NT2/D1 (cell line): ENCODE measurements around the gene CCDC89.
"Not testable (repeated sequence)": the region's sequence is repeated elsewhere in the genome, so short reads cannot be mapped to it uniquely, and the experiment has no call there.

Experiments
- DNase-seq: peaks from one replicate; pipeline ENCODE4 v3.0.0-alpha.2; 2011; ENCODE audit warnings: low read depth, low spot score
- H3K27me3 ChIP-seq: 2 replicates; pipeline ENCODE4 v1.6.0; 2011; ENCODE audit warnings: mild to moderate bottlenecking; ENCODE audit not compliant: insufficient read length, insufficient read depth
- H3K36me3 ChIP-seq: 2 replicates; pipeline ENCODE4 v1.6.1; 2011; ENCODE audit warnings: mild to moderate bottlenecking, low read length, mixed read lengths; ENCODE audit not compliant: insufficient read depth, insufficient read length
- H3K4me1 ChIP-seq: 2 replicates; pipeline ENCODE4 v1.5.1; 2011; ENCODE audit not compliant: insufficient read depth, insufficient read length
- H3K4me3 ChIP-seq: 2 replicates; pipeline ENCODE4 v1.5.1; 2011; ENCODE audit warnings: low read depth; ENCODE audit not compliant: insufficient read length
- H3K9ac ChIP-seq: 2 replicates; pipeline ENCODE4 v1.6.0; 2011; ENCODE audit warnings: low read depth; ENCODE audit not compliant: insufficient read length
- H3K9me3 ChIP-seq: 2 replicates; pipeline ENCODE4 v1.5.1; 2011; ENCODE audit warnings: mild to moderate bottlenecking, low read length; ENCODE audit not compliant: insufficient read depth
- SUZ12 ChIP-seq: IDR thresholded peaks from 2 replicates; pipeline ENCODE4 v1.6.1; 2011; ENCODE audit not compliant: insufficient read length, insufficient read depth; ENCODE audit errors: extremely low read depth
- YY1 ChIP-seq: IDR thresholded peaks from 2 replicates; pipeline ENCODE4 v1.6.1; 2011; ENCODE audit not compliant: insufficient read length, insufficient read depth
- ZNF274 ChIP-seq: IDR thresholded peaks from 2 replicates; pipeline ENCODE4 v1.6.1; 2011; ENCODE audit warnings: mild to moderate bottlenecking, low read depth, low read length

CCDC89 gene

GRCh38 chr11:85685125-85685819, 723 bp downstream of the CCDC89 start:
- no peak overlapping the region for H3K4me3 ChIP-seq
- peak overlapping the region; percentile 21 for H3K9ac ChIP-seq
- no peak for DNase-seq
- no peaks in the 10 kb centered on the region for H3K4me1 ChIP-seq
- no peaks in the 10 kb centered on the region for H3K9me3 ChIP-seq
- H3K27me3 ChIP-seq: no peaks in the 10 kb centered on the region
- TF ChIP-seq SUZ12 (no peak), YY1 (no peak), ZNF274 (no peak)
- no peaks in the 10 kb centered on the region for H3K36me3 ChIP-seq

- H3K4me1 ChIP-seq: no peaks in the 10 kb centered on the region
- H3K36me3 ChIP-seq: no peaks in the 10 kb centered on the region
- H3K4me3 ChIP-seq: no peak overlapping the region
- no peak for DNase-seq
- TF ChIP-seq SUZ12: no peak
- no peak for TF ChIP-seq ZNF274
- no peak for TF ChIP-seq YY1
- no peaks in the 10 kb centered on the region for H3K9me3 ChIP-seq
- H3K9ac ChIP-seq: no peak overlapping the region
- H3K27me3 ChIP-seq: no peaks in the 10 kb centered on the region
Observed at GRCh38 chr11:85682330-85683305, 3.4 kb downstream of the CCDC89 start.

GRCh38 chr11:85680897-85681296, 5.1 kb downstream of the CCDC89 start:
- no peaks in the 10 kb centered on the region for H3K36me3 ChIP-seq
- H3K4me1 ChIP-seq: no peaks in the 10 kb centered on the region
- H3K27me3 ChIP-seq: no peaks in the 10 kb centered on the region
- DNase-seq: no peak
- H3K9me3 ChIP-seq: no peaks in the 10 kb centered on the region
- no peak overlapping the region for H3K9ac ChIP-seq
- H3K4me3 ChIP-seq: no peak overlapping the region
- no peak for TF ChIP-seq ZNF274
- TF ChIP-seq SUZ12: no peak
- TF ChIP-seq YY1: no peak

DNA sequence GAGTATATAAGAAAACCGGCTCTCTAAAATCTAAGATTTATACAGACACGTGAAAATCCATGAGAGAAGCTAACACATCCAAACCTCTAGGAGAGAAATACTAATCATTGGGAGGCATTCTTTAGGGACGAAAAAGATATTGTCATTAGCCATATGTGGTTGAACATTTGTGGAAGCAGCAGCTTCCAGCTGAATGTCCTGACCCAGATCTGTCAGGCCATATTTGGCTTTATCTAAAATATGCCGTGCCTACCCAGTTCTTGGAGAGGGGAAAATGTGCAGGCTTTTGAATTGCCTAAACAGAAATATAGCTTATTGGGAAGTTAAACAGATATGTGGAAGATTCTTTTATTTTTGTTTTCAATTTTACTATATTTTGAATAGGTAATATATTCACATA, 6.4 kb downstream of the CCDC89 start:
- no peak overlapping the region for H3K9ac ChIP-seq
- H3K9me3 ChIP-seq: no peaks in the 10 kb centered on the region
- DNase-seq: no peak
- no peak for TF ChIP-seq ZNF274
- TF ChIP-seq SUZ12: no peak
- TF ChIP-seq YY1: no peak
- no peaks in the 10 kb centered on the region for H3K27me3 ChIP-seq
- no peak overlapping the region for H3K4me3 ChIP-seq
- no peaks in the 10 kb centered on the region for H3K36me3 ChIP-seq
- H3K4me1 ChIP-seq: no peaks in the 10 kb centered on the region

GRCh38 chr11:85673393-85673792, 12.6 kb downstream of the CCDC89 start:
- Histone ChIP-seq H3K4me3 (no peak overlapping the region), H3K27me3 (no peaks in the 10 kb centered on the region), H3K36me3 (no peaks in the 10 kb centered on the region), H3K9ac (no peak overlapping the region), H3K4me1 (no peaks in the 10 kb centered on the region), H3K9me3 (peaks cover 16% of the 10 kb centered on the region; the same call in 1 of the 2 replicates)
- TF ChIP-seq SUZ12: no peak
- no peak for TF ChIP-seq ZNF274
- no peak for DNase-seq

DNA sequence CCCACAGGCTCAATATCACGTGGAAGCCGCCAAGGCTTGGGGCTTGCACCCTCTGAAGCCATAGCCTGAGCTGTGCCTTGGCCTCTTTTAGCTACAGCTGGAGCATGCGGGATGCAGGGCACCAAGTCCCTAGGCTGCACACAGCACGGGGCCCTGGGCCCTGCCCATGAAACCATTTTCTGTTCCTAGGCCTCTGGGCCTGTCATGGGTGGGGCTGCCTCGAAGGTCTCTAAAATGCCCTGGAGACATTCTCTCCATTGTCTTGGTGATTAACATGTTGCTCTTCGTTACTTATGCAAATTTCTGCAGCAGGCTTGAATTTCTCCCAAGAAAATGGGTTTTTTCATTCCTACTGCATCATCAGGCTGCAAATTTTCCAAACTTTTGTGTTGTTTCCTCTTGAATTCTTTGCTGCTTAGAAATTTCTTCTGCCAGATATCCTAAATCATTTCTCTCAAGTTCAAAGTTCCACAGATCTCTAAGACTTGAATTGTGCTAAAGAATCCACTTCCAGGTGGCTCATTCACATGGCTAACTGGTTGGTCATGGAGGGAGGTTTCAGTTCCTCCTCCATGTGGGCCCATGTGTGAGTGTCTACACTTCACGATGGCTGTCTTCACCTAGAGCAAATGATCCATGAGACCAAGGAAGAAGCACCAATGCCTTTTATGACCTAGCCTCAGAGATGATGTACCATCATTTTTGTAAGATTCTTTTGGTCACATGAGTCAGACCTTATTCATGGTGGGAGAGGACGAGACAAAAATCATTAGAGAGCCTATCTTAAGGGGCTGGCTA, 13.7 kb downstream of the CCDC89 start:
- no peak for TF ChIP-seq SUZ12
- no peak for TF ChIP-seq ZNF274
- TF ChIP-seq YY1: no peak
- H3K9ac ChIP-seq: no peak overlapping the region
- H3K27me3 ChIP-seq: no peaks in the 10 kb centered on the region
- H3K36me3 ChIP-seq: no peaks in the 10 kb centered on the region
- no peak overlapping the region for H3K4me3 ChIP-seq
- no peaks in the 10 kb centered on the region for H3K4me1 ChIP-seq
- peaks cover 16% of the 10 kb centered on the region; the same call in 1 of the 2 replicates for H3K9me3 ChIP-seq
- no peak for DNase-seq

DNA sequence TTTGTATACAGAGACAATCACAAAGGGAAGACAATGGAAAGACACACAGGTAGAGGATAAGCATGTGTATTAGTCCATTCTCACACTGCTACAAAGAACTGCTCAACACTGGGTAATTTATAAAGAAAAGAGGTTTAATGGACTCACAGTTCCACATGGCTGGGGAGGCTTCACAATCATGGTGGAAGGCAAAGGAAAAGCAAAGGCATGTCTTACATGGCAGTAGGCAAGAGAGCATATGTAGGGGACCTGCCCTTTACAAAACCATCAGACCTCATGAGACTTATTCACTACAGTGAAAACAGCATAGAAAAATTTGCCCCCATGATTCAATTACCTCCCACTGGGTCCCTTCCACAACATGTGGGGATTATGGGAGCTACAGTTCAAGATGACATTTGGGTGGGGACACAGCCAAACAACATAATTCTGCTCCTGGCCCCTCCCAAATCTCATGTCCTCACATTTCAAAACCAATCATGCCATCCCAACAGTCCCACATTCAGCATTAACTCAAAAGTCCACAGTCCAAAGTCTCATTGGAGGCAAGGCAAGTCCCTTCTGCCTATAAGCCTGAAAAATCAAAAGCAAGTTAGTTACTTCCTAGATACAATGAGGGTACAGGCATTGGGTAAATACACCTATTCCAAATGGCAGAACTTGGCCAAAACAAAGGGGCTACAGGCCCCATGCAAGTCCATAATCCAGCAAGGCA, 14.9 kb downstream of the CCDC89 start:
- H3K4me3 ChIP-seq, DNase-seq, H3K36me3 ChIP-seq, H3K4me1 ChIP-seq, H3K27me3 ChIP-seq, H3K9ac ChIP-seq: not testable (repeated sequence)
- peaks cover 16% of the 10 kb centered on the region; the same call in 1 of the 2 replicates for H3K9me3 ChIP-seq
